Duodenal mucosa (tissue), 2 donors: Measurements from ENCODE around the gene CCT3.
"Not testable (repeated sequence)": the region's sequence is repeated elsewhere in the genome, so short reads cannot be mapped to it uniquely, and the experiment has no call there.

ENCODE experiments used
- H3K27ac ChIP-seq: one replicate; pipeline ENCODE4 v1.7.0; 2013; ENCODE audit warnings: low read depth, low read length
- H3K27me3 ChIP-seq, 2 donors: one replicate each; pipeline ENCODE4 v1.7.0; 2013; ENCODE audit warnings: low read length in 2 of 2, control low read depth in 1 of 2; ENCODE audit not compliant: insufficient read depth in 2 of 2, control insufficient read depth in 1 of 2
- H3K36me3 ChIP-seq, 2 donors: one replicate each; pipeline ENCODE4 v1.7.0; 2013; ENCODE audit warnings: low read length in 2 of 2, control low read depth in 1 of 2; ENCODE audit not compliant: insufficient read depth in 2 of 2, control insufficient read depth in 1 of 2
- H3K4me1 ChIP-seq, 2 donors: one replicate each; pipeline ENCODE4 v1.7.0; 2013; ENCODE audit warnings: low read length in 2 of 2, control low read depth in 1 of 2; ENCODE audit not compliant: insufficient read depth in 2 of 2, control insufficient read depth in 1 of 2
- H3K4me3 ChIP-seq, 2 donors: one replicate each; pipeline ENCODE4 v1.7.0; 2013; ENCODE audit warnings: low read length in 2 of 2, low read depth in 1 of 2
- H3K9ac ChIP-seq, 2 donors: one replicate each; pipeline ENCODE4 v1.7.0; 2013; ENCODE audit warnings: low read length in 2 of 2, low read depth in 1 of 2
- H3K9me3 ChIP-seq, 2 donors: one replicate each; pipeline ENCODE4 v1.7.0; 2013; ENCODE audit warnings: low read length in 2 of 2, control low read depth in 1 of 2; ENCODE audit not compliant: control insufficient read depth in 1 of 2

Gene CCT3

DNA sequence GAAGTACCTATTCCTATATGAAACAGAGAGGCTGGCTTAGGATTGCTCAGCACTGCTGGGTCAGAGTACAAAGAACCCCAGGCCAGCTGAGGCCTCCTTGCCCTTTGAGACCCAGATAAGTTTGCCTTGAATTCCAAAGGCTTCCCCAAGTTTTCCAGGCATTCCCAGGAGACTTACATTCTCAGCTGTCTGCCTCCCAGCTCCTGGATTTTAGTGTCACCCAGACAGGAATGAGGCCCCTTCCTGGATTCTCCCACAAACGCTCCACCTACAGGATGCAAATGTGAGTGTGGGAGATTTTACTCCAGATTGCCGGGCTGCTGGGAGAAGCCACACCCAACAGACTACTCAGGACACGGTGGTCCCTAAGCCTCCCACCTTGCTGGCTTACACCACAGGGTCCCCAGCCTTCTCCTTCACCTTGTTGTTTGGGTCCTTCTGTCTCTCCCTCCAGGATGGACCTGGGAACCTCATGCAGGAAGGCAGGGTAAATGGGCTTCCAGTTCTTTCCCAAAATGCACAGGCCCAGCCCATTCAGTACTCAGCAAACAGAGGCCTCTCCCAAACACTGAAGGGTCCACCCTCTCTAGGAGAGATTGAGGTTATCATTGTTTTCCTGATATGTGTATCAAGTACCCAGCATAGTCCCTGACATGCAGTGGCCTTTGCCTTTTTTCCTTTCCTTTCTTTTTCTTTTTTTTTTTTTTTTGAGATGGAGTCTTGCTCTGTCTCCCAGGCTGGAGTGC is 41.5 kb upstream of the CCT3 start:
- no peaks in the 10 kb centered on the region for H3K36me3 ChIP-seq
- no peaks in the 10 kb centered on the region for H3K9me3 ChIP-seq
- H3K4me1 ChIP-seq: peaks cover 5 to 9% of the 10 kb centered on the region in 2 donors
- H3K27ac ChIP-seq: no peak overlapping the region
- H3K9ac ChIP-seq: no peak overlapping the region
- H3K27me3 ChIP-seq: no peaks in the 10 kb centered on the region
- peak overlapping the region in 1 of 2 donors; percentile 43 for H3K4me3 ChIP-seq

GRCh38 chr1:156378557-156378956 is 40.5 kb upstream of the CCT3 start:
- Histone ChIP-seq H3K4me3 (no peak overlapping the region), H3K27ac (no peak overlapping the region), H3K9me3 (no peaks in the 10 kb centered on the region), H3K27me3 (no peaks in the 10 kb centered on the region), H3K9ac (no peak overlapping the region), H3K36me3 (no peaks in the 10 kb centered on the region), H3K4me1 (peaks cover 5 to 9% of the 10 kb centered on the region in 2 donors)

- H3K9ac ChIP-seq: no peak overlapping the region
- peaks cover 5 to 9% of the 10 kb centered on the region in 2 donors for H3K4me1 ChIP-seq
- no peaks in the 10 kb centered on the region for H3K36me3 ChIP-seq
- no peak overlapping the region for H3K27ac ChIP-seq
- no peaks in the 10 kb centered on the region for H3K9me3 ChIP-seq
- H3K4me3 ChIP-seq: no peak overlapping the region
- no peaks in the 10 kb centered on the region for H3K27me3 ChIP-seq
Observed at GRCh38 chr1:156376958-156377919, 39.1 kb upstream of the CCT3 start.

GRCh38 chr1:156376146-156376545 is 38.1 kb upstream of the CCT3 start:
- Histone ChIP-seq H3K27me3 (no peaks in the 10 kb centered on the region), H3K9ac (no peak overlapping the region), H3K27ac (no peak overlapping the region), H3K4me3 (no peak overlapping the region), H3K4me1 (peaks cover 5 to 14% of the 10 kb centered on the region in 2 donors), H3K36me3 (no peaks in the 10 kb centered on the region), H3K9me3 (no peaks in the 10 kb centered on the region)

- H3K4me1 ChIP-seq: peaks cover 0 to 12% of the 10 kb centered on the region in 2 donors
- peaks cover 6% of the 10 kb centered on the region in 2 donors for H3K27me3 ChIP-seq
- H3K27ac ChIP-seq: no peak overlapping the region
- no peaks in the 10 kb centered on the region for H3K9me3 ChIP-seq
- no peak overlapping the region for H3K4me3 ChIP-seq
- H3K36me3 ChIP-seq: no peaks in the 10 kb centered on the region
- no peak overlapping the region for H3K9ac ChIP-seq
Observed at GRCh38 chr1:156373546-156373945, 35.5 kb upstream of the CCT3 start.

DNA sequence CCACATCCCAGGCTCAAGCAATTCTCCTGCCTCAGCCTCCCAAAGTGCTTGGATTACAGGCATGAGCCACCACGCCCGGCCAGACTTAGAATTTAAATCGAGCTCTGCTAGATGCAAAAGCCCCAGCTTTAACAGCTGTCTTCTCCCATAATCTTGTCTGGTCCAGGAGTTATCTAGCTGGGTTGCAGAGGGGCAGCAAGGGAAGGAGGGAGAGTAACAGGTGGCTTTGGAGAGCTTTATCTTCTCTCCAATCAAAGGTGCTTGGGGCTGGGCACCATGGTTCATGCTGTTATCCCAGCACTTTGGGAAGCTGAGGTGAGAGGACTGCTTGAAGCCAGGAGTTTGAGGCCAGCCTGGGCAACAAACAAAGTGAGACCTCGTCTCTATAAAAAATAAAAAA is 34.8 kb upstream of the CCT3 start:
- H3K9me3 ChIP-seq: no peaks in the 10 kb centered on the region
- peaks cover 0 to 11% of the 10 kb centered on the region in 2 donors for H3K4me1 ChIP-seq
- no peak overlapping the region for H3K4me3 ChIP-seq
- H3K27ac ChIP-seq: no peak overlapping the region
- no peak overlapping the region for H3K9ac ChIP-seq
- no peaks in the 10 kb centered on the region for H3K36me3 ChIP-seq
- peaks cover 6% of the 10 kb centered on the region in 2 donors for H3K27me3 ChIP-seq

DNA sequence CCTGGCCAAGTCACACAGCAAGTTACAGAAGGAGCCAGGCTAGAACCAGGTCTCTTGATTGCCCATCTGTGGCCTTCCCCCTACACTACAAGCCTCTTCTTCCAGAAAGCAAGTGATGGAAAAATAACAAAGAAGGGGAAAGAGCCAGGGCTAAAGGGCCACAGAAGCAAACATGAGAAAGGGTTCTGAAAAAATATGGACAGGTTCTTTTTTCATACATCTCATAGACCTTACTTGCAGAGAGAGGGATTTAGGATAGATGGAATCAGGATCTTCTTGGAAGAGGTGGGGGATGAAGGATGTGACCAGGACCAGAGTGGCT is 34.1 kb upstream of the CCT3 start:
- H3K9ac ChIP-seq: no peak overlapping the region
- no peak overlapping the region for H3K4me3 ChIP-seq
- H3K4me1 ChIP-seq: peaks cover 0 to 11% of the 10 kb centered on the region in 2 donors
- no peaks in the 10 kb centered on the region for H3K36me3 ChIP-seq
- H3K27ac ChIP-seq: no peak overlapping the region
- no peaks in the 10 kb centered on the region for H3K9me3 ChIP-seq
- peaks cover 6 to 10% of the 10 kb centered on the region in 2 donors for H3K27me3 ChIP-seq

GRCh38 chr1:156371553-156372264 is 33.6 kb upstream of the CCT3 start:
- H3K36me3 ChIP-seq: no peaks in the 10 kb centered on the region
- peaks cover 7 to 10% of the 10 kb centered on the region in 2 donors for H3K27me3 ChIP-seq
- peaks cover 0 to 11% of the 10 kb centered on the region in 2 donors for H3K4me1 ChIP-seq
- H3K9me3 ChIP-seq: no peaks in the 10 kb centered on the region
- no peak overlapping the region for H3K9ac ChIP-seq
- H3K27ac ChIP-seq: no peak overlapping the region
- no peak overlapping the region for H3K4me3 ChIP-seq

DNA sequence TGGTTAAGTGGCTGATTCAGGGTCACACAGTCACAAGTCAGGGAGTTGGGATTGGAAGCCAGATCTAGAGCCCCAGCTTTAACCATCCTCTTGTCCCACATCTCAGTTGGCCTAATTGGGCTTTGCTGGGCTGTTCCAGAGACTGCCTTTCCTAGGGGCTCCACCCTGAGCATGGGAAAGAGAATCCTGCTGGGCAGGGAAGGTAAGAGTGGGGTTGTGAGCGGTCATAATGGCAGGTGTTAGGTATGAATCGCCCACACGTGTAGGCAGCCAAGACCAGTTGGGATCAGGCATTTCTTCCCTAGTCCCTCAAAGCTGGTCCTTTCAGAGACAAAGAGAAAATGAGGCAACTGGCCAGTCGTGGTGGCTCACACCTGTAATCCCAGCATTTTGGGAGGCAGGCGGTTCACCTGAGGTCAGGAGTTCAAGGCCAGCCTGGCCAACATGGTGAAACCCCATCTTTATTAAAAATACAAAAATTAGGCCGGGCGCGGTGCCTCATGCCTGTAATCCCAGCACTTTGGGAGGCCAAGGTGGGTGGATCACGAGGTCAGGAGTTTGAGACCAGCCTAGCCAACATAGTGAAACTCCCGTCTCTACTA is 31.7 kb upstream of the CCT3 start:
- not testable (repeated sequence) for H3K36me3 ChIP-seq, H3K27ac ChIP-seq, H3K9me3 ChIP-seq
- H3K27me3 ChIP-seq: peaks cover 14 to 15% of the 10 kb centered on the region in 2 donors
- H3K9ac ChIP-seq: peak overlapping the region in 1 of 2 donors; percentile 69
- H3K4me3 ChIP-seq: peak overlapping the region; percentile 59 to 79
- H3K4me1 ChIP-seq: peaks cover 0 to 11% of the 10 kb centered on the region in 2 donors
